ENCODE measurements around the gene LRRC51.
A peak's percentile ranks its signal among the peaks of the same experiment; 100 is the strongest.

Gene LRRC51

DNA sequence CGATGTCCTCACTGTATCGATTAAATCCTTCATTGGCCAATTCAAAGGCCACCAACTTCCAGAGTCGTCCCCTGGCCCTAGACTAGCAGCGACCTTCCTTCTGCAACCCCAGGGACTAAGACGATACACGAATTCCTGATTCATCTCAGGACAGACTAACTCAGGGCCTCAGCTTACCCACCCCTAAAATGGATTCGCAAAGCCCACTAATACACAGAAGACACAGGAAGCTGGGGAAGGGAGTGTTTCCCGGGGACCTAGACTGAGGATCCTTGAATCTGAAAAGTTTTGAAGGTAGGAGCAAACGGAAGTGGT is 21.9 kb downstream of the LRRC51 start:
- DNase-seq (ENCODE audit: insufficient read length, low spot score) (no peak), FAIRE-seq (peak; percentile 20)
- no peak; the same call in 1 of the 2 replicates for TF ChIP-seq POLR2A (IDR thresholded peaks at IDR 0.05; ENCODE audit: low read depth, low read length)
- no peak for TF ChIP-seq PAX5 (IDR thresholded peaks at IDR 0.05; ENCODE audit: insufficient read depth, low read length, severe bottlenecking)
- no peak for TF ChIP-seq SPI1 (IDR thresholded peaks at IDR 0.05; ENCODE audit: low read depth, low read length)
- TF ChIP-seq POU2F2 (IDR thresholded peaks at IDR 0.05; ENCODE audit: low read depth, low read length) = no peak
- TF ChIP-seq TAF1 (IDR thresholded peaks at IDR 0.05; ENCODE audit: low read depth, low read length) = no peak
- no peak for TF ChIP-seq POLR2AphosphoS5 (IDR thresholded peaks at IDR 0.05; ENCODE audit: low read depth, low read length)

- TF ChIP-seq POLR2AphosphoS5 (IDR thresholded peaks at IDR 0.05; ENCODE audit: low read depth, low read length) (peak; percentile 92), SPI1 (IDR thresholded peaks at IDR 0.05; ENCODE audit: low read depth, low read length) (no peak), PAX5 (IDR thresholded peaks at IDR 0.05; ENCODE audit: insufficient read depth, low read length, severe bottlenecking) (no peak), POU2F2 (IDR thresholded peaks at IDR 0.05; ENCODE audit: low read depth, low read length) (no peak), POLR2A (IDR thresholded peaks at IDR 0.05; ENCODE audit: low read depth, low read length) (peak; percentile 93), TAF1 (IDR thresholded peaks at IDR 0.05; ENCODE audit: low read depth, low read length) (peak; percentile 43; the same call in 1 of the 2 replicates)
- peak; percentile 95 for DNase-seq (ENCODE audit: insufficient read length, low spot score)
- peak; percentile 99 for FAIRE-seq
Measured at GRCh38 chr11:72102946-72103753, 22.5 kb downstream of the LRRC51 start, which contains the start of gene LAMTOR1. Gene LAMTOR1, minus strand, starts transcription at chr11:72103297. Its CDS starts 73 bp downstream, at chr11:72103224.

DNA sequence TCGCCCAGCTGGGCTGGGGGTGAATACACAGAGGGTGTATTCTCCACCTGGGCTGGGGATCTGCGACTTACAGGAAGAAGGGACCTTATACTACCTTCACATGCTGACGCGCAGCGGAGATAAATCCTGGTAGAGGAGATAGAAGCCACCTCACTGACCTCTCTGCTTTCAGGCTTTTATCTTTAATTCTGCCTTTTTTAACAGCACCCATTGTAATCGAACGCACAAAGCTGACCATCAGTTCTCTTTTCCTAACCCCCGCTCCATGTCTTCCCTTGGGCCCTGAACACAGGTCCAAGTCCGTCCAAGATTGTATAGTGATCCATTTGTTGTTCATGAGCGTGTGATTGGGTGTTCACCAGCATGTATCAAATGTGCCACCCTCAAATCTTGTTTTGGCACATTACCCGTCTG is 23.1 kb downstream of the LRRC51 start:
- FAIRE-seq (no peak), DNase-seq (ENCODE audit: insufficient read length, low spot score) (no peak)
- TF ChIP-seq POLR2A (IDR thresholded peaks at IDR 0.05; ENCODE audit: low read depth, low read length) (no peak), POLR2AphosphoS5 (IDR thresholded peaks at IDR 0.05; ENCODE audit: low read depth, low read length) (no peak), POU2F2 (IDR thresholded peaks at IDR 0.05; ENCODE audit: low read depth, low read length) (no peak), PAX5 (IDR thresholded peaks at IDR 0.05; ENCODE audit: insufficient read depth, low read length, severe bottlenecking) (no peak)

DNA sequence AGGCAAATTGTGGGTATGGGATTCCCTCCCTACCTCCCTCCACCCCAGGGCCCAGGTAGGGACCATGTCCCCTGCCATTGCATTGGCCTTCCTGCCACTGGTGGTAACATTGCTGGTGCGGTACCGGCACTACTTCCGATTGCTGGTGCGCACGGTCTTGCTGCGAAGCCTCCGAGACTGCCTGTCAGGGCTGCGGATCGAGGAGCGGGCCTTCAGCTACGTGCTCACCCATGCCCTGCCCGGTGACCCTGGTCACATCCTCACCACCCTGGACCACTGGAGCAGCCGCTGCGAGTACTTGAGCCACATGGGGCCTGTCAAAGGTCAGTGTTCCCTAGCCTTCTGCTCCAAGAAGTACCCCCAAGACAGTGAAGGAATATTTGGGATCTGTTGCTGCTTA is 25.2 kb downstream of the LRRC51 start, which contains the start of gene TOMT:
Gene TOMT (plus strand): TSS at position 37 of the 400 bp plus-strand sequence. CDS start 28 bp downstream, at position 65.
- no peak for DNase-seq (ENCODE audit: insufficient read length, low spot score)
- TF ChIP-seq POU2F2 (IDR thresholded peaks at IDR 0.05; ENCODE audit: low read depth, low read length) (no peak), POLR2AphosphoS5 (IDR thresholded peaks at IDR 0.05; ENCODE audit: low read depth, low read length) (no peak), POLR2A (IDR thresholded peaks at IDR 0.05; ENCODE audit: low read depth, low read length) (no peak), SPI1 (IDR thresholded peaks at IDR 0.05; ENCODE audit: low read depth, low read length) (no peak), TAF1 (IDR thresholded peaks at IDR 0.05; ENCODE audit: low read depth, low read length) (no peak), PAX5 (IDR thresholded peaks at IDR 0.05; ENCODE audit: insufficient read depth, low read length, severe bottlenecking) (no peak)
- no peak for FAIRE-seq

GRCh38 chr11:72111300-72112142 is 30.9 kb downstream of the LRRC51 start:
- no peak for DNase-seq (ENCODE audit: insufficient read length, low spot score)
- TF ChIP-seq POU2F2 (IDR thresholded peaks at IDR 0.05; ENCODE audit: low read depth, low read length) (no peak), SPI1 (IDR thresholded peaks at IDR 0.05; ENCODE audit: low read depth, low read length) (no peak), PAX5 (IDR thresholded peaks at IDR 0.05; ENCODE audit: insufficient read depth, low read length, severe bottlenecking) (no peak), POLR2AphosphoS5 (IDR thresholded peaks at IDR 0.05; ENCODE audit: low read depth, low read length) (no peak), POLR2A (IDR thresholded peaks at IDR 0.05; ENCODE audit: low read depth, low read length) (no peak), TAF1 (IDR thresholded peaks at IDR 0.05; ENCODE audit: low read depth, low read length) (no peak)
- peak; percentile 23 for FAIRE-seq

GRCh38 chr11:72112143-72112977 is 31.7 kb downstream of the LRRC51 start, which contains the start of gene ANAPC15:
Gene ANAPC15, minus strand, starts transcription at chr11:72112695. Its CDS starts 1,419 bp downstream, at chr11:72111276.
- TF ChIP-seq POU2F2 (IDR thresholded peaks at IDR 0.05; ENCODE audit: low read depth, low read length) (peak; percentile 72; the same call in 1 of the 2 replicates), SPI1 (IDR thresholded peaks at IDR 0.05; ENCODE audit: low read depth, low read length) (peak; percentile 82), POLR2AphosphoS5 (IDR thresholded peaks at IDR 0.05; ENCODE audit: low read depth, low read length) (peak; percentile 98), PAX5 (IDR thresholded peaks at IDR 0.05; ENCODE audit: insufficient read depth, low read length, severe bottlenecking) (no peak), POLR2A (IDR thresholded peaks at IDR 0.05; ENCODE audit: low read depth, low read length) (peak; percentile 99), TAF1 (IDR thresholded peaks at IDR 0.05; ENCODE audit: low read depth, low read length) (peak; percentile 85)
- DNase-seq (ENCODE audit: insufficient read length, low spot score) (peak; percentile 68), FAIRE-seq (peak; percentile 98)

DNA sequence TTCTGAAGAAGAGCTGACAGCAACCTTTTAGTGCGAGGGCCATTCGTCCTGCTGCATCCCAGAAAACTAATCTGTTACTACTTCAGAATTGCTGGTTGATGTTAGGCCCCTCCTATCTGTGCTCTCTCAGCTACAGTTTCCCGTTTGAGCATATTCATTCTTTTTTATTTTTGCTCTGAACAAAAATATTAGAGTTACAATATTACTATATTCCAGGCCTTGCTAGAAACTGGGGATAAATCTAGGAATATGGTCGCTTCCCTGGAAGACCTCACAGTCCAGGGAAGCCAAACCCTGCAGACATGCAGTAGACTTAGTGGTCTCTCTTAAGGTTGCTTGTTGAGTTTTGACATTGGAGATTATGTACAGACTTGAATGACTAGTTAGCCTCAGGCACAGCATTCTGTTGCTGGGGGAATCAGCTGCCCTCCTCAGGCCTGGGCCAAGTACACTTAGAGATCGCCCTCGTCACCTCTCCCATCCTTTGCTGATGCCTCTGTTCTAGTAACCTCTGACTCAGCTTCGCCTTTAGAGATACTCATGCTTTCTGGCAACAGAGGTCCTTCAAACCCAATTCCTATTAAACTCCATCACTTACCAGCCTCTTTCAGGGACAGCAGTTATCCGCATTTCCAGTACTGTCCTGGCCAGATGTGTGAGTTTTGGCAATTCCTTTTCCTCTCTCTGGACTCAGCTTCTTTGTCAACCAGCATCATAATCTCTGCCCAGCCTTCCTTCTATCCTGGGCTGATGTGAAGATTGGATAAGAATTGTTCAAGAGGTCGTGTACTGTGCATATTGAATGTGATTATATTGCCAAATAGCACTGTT is 32.5 kb downstream of the LRRC51 start:
- no peak for TF ChIP-seq TAF1 (IDR thresholded peaks at IDR 0.05; ENCODE audit: low read depth, low read length)
- TF ChIP-seq PAX5 (IDR thresholded peaks at IDR 0.05; ENCODE audit: insufficient read depth, low read length, severe bottlenecking) = no peak
- no peak for TF ChIP-seq SPI1 (IDR thresholded peaks at IDR 0.05; ENCODE audit: low read depth, low read length)
- TF ChIP-seq POU2F2 (IDR thresholded peaks at IDR 0.05; ENCODE audit: low read depth, low read length) = no peak
- no peak for TF ChIP-seq POLR2A (IDR thresholded peaks at IDR 0.05; ENCODE audit: low read depth, low read length)
- no peak for TF ChIP-seq POLR2AphosphoS5 (IDR thresholded peaks at IDR 0.05; ENCODE audit: low read depth, low read length)
- no peak for DNase-seq (ENCODE audit: insufficient read length, low spot score)
- peak; percentile 43 for FAIRE-seq
